ENCODE measurements around the gene DEFB114.

DNA sequence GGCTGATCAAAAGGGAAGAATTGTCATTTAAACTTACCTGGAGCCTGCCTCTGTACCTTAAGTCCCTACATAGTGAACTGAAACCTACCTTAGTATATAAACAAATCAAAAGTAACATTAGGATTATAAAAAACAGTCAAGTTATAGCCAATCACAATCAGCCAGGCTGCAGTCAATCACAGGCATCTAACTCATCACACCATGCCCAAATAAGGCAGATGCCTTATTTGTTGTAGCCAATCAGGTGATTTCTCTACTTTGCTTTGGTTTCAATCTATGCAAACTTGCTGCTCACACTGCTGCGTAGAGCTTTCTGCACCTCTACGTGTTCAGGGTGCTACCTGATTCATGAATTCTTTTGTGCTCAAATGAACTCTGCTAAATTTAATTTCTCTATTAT is 23.8 kb upstream of the DEFB114 start:
- TF ChIP-seq, protein P1, sequence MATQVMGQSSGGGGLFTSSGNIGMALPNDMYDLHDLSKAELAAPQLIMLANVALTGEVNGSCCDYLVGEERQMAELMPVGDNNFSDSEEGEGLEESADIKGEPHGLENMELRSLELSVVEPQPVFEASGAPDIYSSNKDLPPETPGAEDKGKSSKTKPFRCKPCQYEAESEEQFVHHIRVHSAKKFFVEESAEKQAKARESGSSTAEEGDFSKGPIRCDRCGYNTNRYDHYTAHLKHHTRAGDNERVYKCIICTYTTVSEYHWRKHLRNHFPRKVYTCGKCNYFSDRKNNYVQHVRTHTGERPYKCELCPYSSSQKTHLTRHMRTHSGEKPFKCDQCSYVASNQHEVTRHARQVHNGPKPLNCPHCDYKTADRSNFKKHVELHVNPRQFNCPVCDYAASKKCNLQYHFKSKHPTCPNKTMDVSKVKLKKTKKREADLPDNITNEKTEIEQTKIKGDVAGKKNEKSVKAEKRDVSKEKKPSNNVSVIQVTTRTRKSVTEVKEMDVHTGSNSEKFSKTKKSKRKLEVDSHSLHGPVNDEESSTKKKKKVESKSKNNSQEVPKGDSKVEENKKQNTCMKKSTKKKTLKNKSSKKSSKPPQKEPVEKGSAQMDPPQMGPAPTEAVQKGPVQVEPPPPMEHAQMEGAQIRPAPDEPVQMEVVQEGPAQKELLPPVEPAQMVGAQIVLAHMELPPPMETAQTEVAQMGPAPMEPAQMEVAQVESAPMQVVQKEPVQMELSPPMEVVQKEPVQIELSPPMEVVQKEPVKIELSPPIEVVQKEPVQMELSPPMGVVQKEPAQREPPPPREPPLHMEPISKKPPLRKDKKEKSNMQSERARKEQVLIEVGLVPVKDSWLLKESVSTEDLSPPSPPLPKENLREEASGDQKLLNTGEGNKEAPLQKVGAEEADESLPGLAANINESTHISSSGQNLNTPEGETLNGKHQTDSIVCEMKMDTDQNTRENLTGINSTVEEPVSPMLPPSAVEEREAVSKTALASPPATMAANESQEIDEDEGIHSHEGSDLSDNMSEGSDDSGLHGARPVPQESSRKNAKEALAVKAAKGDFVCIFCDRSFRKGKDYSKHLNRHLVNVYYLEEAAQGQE (IDR thresholded peaks at IDR 0.05; ENCODE audit: insufficient replicate concordance, low read depth) = no peak
- TF ChIP-seq POLR2AphosphoS5 (IDR thresholded peaks at IDR 0.05; ENCODE audit: low read depth) (no peak), GABPA (IDR thresholded peaks at IDR 0.05; ENCODE audit: low read depth) (no peak), SPI1 (IDR thresholded peaks at IDR 0.05; ENCODE audit: borderline replicate concordance, low read depth) (no peak)
- TF ChIP-seq, protein P2, sequence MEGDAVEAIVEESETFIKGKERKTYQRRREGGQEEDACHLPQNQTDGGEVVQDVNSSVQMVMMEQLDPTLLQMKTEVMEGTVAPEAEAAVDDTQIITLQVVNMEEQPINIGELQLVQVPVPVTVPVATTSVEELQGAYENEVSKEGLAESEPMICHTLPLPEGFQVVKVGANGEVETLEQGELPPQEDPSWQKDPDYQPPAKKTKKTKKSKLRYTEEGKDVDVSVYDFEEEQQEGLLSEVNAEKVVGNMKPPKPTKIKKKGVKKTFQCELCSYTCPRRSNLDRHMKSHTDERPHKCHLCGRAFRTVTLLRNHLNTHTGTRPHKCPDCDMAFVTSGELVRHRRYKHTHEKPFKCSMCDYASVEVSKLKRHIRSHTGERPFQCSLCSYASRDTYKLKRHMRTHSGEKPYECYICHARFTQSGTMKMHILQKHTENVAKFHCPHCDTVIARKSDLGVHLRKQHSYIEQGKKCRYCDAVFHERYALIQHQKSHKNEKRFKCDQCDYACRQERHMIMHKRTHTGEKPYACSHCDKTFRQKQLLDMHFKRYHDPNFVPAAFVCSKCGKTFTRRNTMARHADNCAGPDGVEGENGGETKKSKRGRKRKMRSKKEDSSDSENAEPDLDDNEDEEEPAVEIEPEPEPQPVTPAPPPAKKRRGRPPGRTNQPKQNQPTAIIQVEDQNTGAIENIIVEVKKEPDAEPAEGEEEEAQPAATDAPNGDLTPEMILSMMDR (IDR thresholded peaks at IDR 0.05; ENCODE audit: insufficient read depth, low read length) = no peak

All from HL-60 (cell line).